DOHH2 (cell line): ENCODE measurements around the gene KAT2A.

Experiments
- CTCF ChIP-seq: fragments of 200-600 bp; sonication (generic); IDR thresholded peaks from one replicate; pipeline ENCODE4 v1.5.1; 2014; ENCODE audit warnings: antibody characterized with exemption, mild to moderate bottlenecking, low read depth, low read length; ENCODE audit not compliant: poor library complexity, severe bottlenecking
- EZH2phosphoT487 ChIP-seq: fragments of 200-600 bp; sonication (generic); IDR thresholded peaks from 2 replicates; pipeline ENCODE4 v1.6.1; 2017; ENCODE audit warnings: borderline replicate concordance, mild to moderate bottlenecking, antibody characterized with exemption, low read length, moderate library complexity, mixed read lengths

GRCh38 chr17:42101513-42102292 lies 19.5 kb downstream of the KAT2A start:
- TF ChIP-seq CTCF: peak; percentile 99
- TF ChIP-seq EZH2phosphoT487: no peak
